GM12878 (cell line): ENCODE data around the gene MAPK13. TPM values are rescaled to one million over a fixed set of nuclear protein-coding genes. Genes with fewer than 3 reads are reported as not detected.

Source experiments
- ATAC-seq: fragments of 200-7000 bp; cut with Tn5 transposase; 3 replicates; pipeline ENCODE4 v1.9.1; 2020; ENCODE audit warnings: mild to moderate bottlenecking, moderate library complexity
- BruUV-seq: library from RNA; stranded (reverse); fragments of 400-500 nt; replicated peaks from 2 replicates; lab custom pipeline; 2021; lab: Mats Ljungman, UMichigan
- CTCF ChIA-PET: fragments of 300-600 bp; sonication (Branson Sonifier 250); formaldehyde crosslinking; extraction: SDS; loops from one replicate; lab custom pipeline; 2021; ENCODE audit warnings: inconsistent platforms; lab: Yijun Ruan, JAX
- POLR2A ChIA-PET: fragments of 350-600 bp; formaldehyde crosslinking; extraction: SDS; loops from one replicate; lab custom pipeline; 2021; ENCODE audit warnings: inconsistent platforms; lab: Charles Lee
- RAD21 ChIA-PET: fragments of 300-600 bp; sonication (Branson Sonifier 250); formaldehyde crosslinking; loops from one replicate; lab custom pipeline; 2023; ENCODE audit warnings: antibody characterized with exemption; ENCODE audit not compliant: unreplicated experiment; lab: Charles Lee
- SMC1A ChIA-PET: fragments of 300-600 bp; sonication (Branson Sonifier 250); formaldehyde crosslinking; loops from one replicate; lab custom pipeline; 2023; ENCODE audit not compliant: unreplicated experiment, uncharacterized antibody; lab: Charles Lee
- DNase-seq: peaks from one replicate; pipeline ENCODE4 v3.0.0-alpha.2; 2011; ENCODE audit warnings: low read depth, low spot score
- FAIRE-seq: peaks from 3 replicates; lab custom pipeline; 2011; peaks lifted over from hg19 to GRCh38; lab: Jason Lieb, UNC
- H2AFZ ChIP-seq: 2 replicates; pipeline ENCODE4 v1.6.0; 2011; ENCODE audit warnings: low read depth, low read length, control low read depth; ENCODE audit not compliant: control insufficient read depth
- H3K27ac ChIP-seq: 2 replicates; pipeline ENCODE4 v1.5.1; 2011; ENCODE audit warnings: control low read depth; ENCODE audit not compliant: control insufficient read depth, insufficient read depth
- H3K27me3 ChIP-seq, 2 experiments: replicated peaks in 1 of 2; 2 replicates each; pipeline versions ENCODE4 v1.6.0 to v1.6.1; 2011; ENCODE audit warnings: low read length in 1 of 2; ENCODE audit not compliant: control insufficient read depth in 2 of 2, insufficient read depth in 2 of 2
- H3K36me3 ChIP-seq, 2 experiments: 2 replicates each; pipeline ENCODE4 v1.5.1; 2011; ENCODE audit warnings: low read length in 1 of 2; ENCODE audit not compliant: control insufficient read depth in 2 of 2, insufficient read depth in 2 of 2
- H3K4me1 ChIP-seq: 2 replicates; pipeline ENCODE4 v1.6.1; 2011; ENCODE audit warnings: mild to moderate bottlenecking, low read length, moderate library complexity, mixed read lengths; ENCODE audit not compliant: control insufficient read depth, insufficient read depth
- H3K4me2 ChIP-seq: 2 replicates; pipeline ENCODE4 v1.6.0; 2011; ENCODE audit warnings: control low read depth; ENCODE audit not compliant: control insufficient read depth, insufficient read depth
- H3K4me3 ChIP-seq: fragments of 200-600 bp; sonication (generic); 2 replicates; pipeline ENCODE4 v1.5.1; 2016
- H3K79me2 ChIP-seq: 2 replicates; pipeline ENCODE4 v1.6.0; 2011; ENCODE audit warnings: low read length; ENCODE audit not compliant: control insufficient read depth, insufficient read depth
- H3K9ac ChIP-seq: 2 replicates; pipeline ENCODE4 v1.8.0; 2011; ENCODE audit warnings: low read length, control low read depth, mixed read lengths; ENCODE audit not compliant: control insufficient read depth, insufficient read depth
- H3K9me3 ChIP-seq: replicated peaks from 3 replicates; pipeline ENCODE4 v1.5.1; 2011; ENCODE audit warnings: mild to moderate bottlenecking, low read length; ENCODE audit not compliant: control insufficient read depth, insufficient read depth
- H4K20me1 ChIP-seq: 2 replicates; pipeline ENCODE4 v1.6.0; 2011; ENCODE audit not compliant: control insufficient read depth, insufficient read depth
- CREM ChIP-seq: IDR thresholded peaks from 2 replicates; pipeline ENCODE4 v1.6.1; 2014; ENCODE audit warnings: antibody characterized with exemption, low read depth
- ESRRA ChIP-seq: IDR thresholded peaks from 2 replicates; pipeline ENCODE4 v1.6.1; 2012; ENCODE audit warnings: mild to moderate bottlenecking, low read length, improper control_type of control experiment
- GATAD2B ChIP-seq: fragments of 450-650 bp; conservative IDR thresholded peaks from 2 replicates; pipeline ENCODE4 v1.6.1; 2017; ENCODE audit warnings: low read depth, mild to moderate bottlenecking, moderate library complexity
- HDGF ChIP-seq: fragments of 450-650 bp; IDR thresholded peaks from 2 replicates; pipeline ENCODE4 v1.6.1; 2016; ENCODE audit warnings: antibody characterized with exemption
- KDM1A ChIP-seq: fragments of 200-600 bp; sonication (generic); IDR thresholded peaks from 2 replicates; pipeline ENCODE4 v1.6.1; 2016; ENCODE audit warnings: borderline replicate concordance
- NBN ChIP-seq: fragments of 450-650 bp; IDR thresholded peaks from 2 replicates; pipeline ENCODE4 v1.6.1; 2016
- NR2C1 ChIP-seq: fragments of 450-650 bp; IDR thresholded peaks from 2 replicates; pipeline ENCODE4 v1.6.1; 2017; ENCODE audit warnings: antibody characterized with exemption, mild to moderate bottlenecking, moderate library complexity
- SMAD5 ChIP-seq: IDR thresholded peaks from 2 replicates; pipeline ENCODE4 v1.6.1; 2016; ENCODE audit warnings: antibody characterized with exemption, low read depth
- SPI1 ChIP-seq: IDR thresholded peaks from 2 replicates; pipeline ENCODE4 v1.6.1; 2011; ENCODE audit warnings: low read depth, mild to moderate bottlenecking, low read length, moderate library complexity, borderline replicate concordance; ENCODE audit not compliant: insufficient read depth
- STAT1 ChIP-seq: fragments of 450-650 bp; conservative IDR thresholded peaks from 2 replicates; pipeline ENCODE4 v1.6.1; 2014; ENCODE audit warnings: antibody characterized with exemption, mild to moderate bottlenecking
- TCF12 ChIP-seq: IDR thresholded peaks from 2 replicates; pipeline ENCODE4 v1.6.1; 2011; ENCODE audit warnings: low read depth, mild to moderate bottlenecking, low read length
- ZNF207 ChIP-seq: fragments of 450-650 bp; IDR thresholded peaks from 2 replicates; pipeline ENCODE4 v1.6.1; 2014; ENCODE audit warnings: antibody characterized with exemption, mild to moderate bottlenecking, borderline replicate concordance
- WGBS: methylation state at CpG from one replicate; pipeline ENCODE4 v1.1.6; 2016; ENCODE audit warnings: low lambda C conversion rate; ENCODE audit not compliant: insufficient replicate concordance, insufficient coverage; ENCODE audit errors: missing lambda C conversion rate; 5-methylcytosine and 5-hydroxymethylcytosine counted together
- in situ Hi-C: fragments of 300-500 bp; cut with MboI; formaldehyde crosslinking; loops from 9 replicates; pipeline ENCODE4 v1.14.3; 2018; ENCODE audit warnings: mixed read lengths
- intact Hi-C: fragments of 100-400 bp; cut with micrococcal nuclease; formaldehyde crosslinking; loops from one replicate; pipeline ENCODE4 v1.14.2; 2022; ENCODE audit not compliant: unreplicated experiment
- polyA plus RNA-seq, 11 experiments: library from polyadenylated mRNA; depleted of rRNA in 4 of 11; unstranded in 6 of 11; stranded (reverse) in 5 of 11; fragments of >200 nt; fragmentation: Nextera tagmentation in 4 of 11; fragmentation: Illumina TruSeq in 1 of 11; extraction: Ambion mirVana in 4 of 11; extraction: Trizol in 1 of 11; gene quantifications; 1 replicate in 1 of 11; 2 replicates in 10 of 11; pipeline versions ENCODE4 v1.2.1 to v1.2.3, GENCODE V29; 2011 to 2016; ENCODE audit warnings: inconsistent platforms in 2 of 11, missing spikeins in 2 of 11, low read depth in 1 of 11
- total RNA-seq, 4 experiments: library from RNA; depleted of rRNA in 3 of 4; stranded (reverse); fragments of >200 nt in 3 of 4; fragmentation: Illumina TruSeq in 1 of 4; extraction: Trizol in 1 of 4; gene quantifications; 2 replicates each; pipeline versions ENCODE4 v1.2.1 to v1.2.3, GENCODE V29; 2013 to 2021
- TF ChIP-seq, protein P1 (sequence below): IDR thresholded peaks from 2 replicates; pipeline ENCODE4 v1.6.1; 2012; ENCODE audit warnings: low read depth, low read length, improper control_type of control experiment
- TF ChIP-seq, protein P2 (sequence below): fragments of 450-650 bp; conservative IDR thresholded peaks from 2 replicates; pipeline ENCODE4 v1.6.1; 2017; ENCODE audit warnings: mild to moderate bottlenecking, moderate library complexity

MAPK13 gene
- total and polyA plus RNA-seq, 10 of the 15 experiments (the other 5 are each of a cell fraction or from before 2014, with no cell fraction given): 1.8 to 48.0 (median 37.5) TPM

DNA sequence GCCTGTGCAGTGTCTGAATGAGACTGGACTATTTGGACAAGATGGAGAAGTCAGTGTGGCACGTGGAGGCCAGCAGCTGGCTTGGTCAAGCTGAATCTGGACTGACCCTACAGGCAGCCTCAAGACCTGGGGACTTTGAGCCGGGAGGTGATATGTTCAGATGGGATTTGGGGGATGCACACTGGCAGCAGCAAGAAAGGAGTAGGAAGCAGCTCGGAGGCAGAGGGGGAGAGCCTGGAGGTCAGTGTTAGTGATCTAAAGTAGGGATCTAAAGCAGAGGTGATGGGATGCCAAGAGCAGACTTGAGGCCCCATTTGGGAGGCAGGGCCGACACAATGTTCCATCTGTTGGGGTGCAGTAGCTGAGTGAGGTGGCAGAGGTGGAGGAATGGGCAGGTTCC lies 2.8 kb downstream of the MAPK13 start:
- H3K4me3 ChIP-seq: no peak overlapping the region
- FAIRE-seq: no peak
- no peaks in the 10 kb centered on the region for H4K20me1 ChIP-seq
- peaks cover 30% of the 10 kb centered on the region for H3K4me1 ChIP-seq
- BruUV-seq: no TSS peak
- H3K4me2 ChIP-seq: no peak overlapping the region
- no peaks in the 10 kb centered on the region for H3K79me2 ChIP-seq
- DNase-seq: no peak
- ChIA-PET RAD21 (interaction anchor here (1.1 to 3.1 kb wide), 2 partner anchors 12 to 62 kb away, joined by 4 to 19 read pairs; no protein-coding TSS in a partner anchor), SMC1A (interaction anchor here (0.9 to 4.7 kb wide), 9 partner anchors 12 to 226 kb away, joined by 3 to 37 read pairs (median 7); no protein-coding TSS in a partner anchor), CTCF (interaction anchor here (0.8 to 4.4 kb wide), 7 partner anchors 11 to 226 kb away, joined by 3 to 28 read pairs (median 6); no protein-coding TSS in a partner anchor), POLR2A (interaction anchor here (1.2 to 1.6 kb wide), 2 partner anchors 62 to 104 kb away, joined by 5 to 6 read pairs; no protein-coding TSS in a partner anchor)
- no peak for ATAC-seq
- H3K9ac ChIP-seq: no peak overlapping the region
- no peaks in the 10 kb centered on the region for H3K27me3 ChIP-seq
- WGBS: 69% methylated on average over 4 of the region's 4 CpGs
- no peak overlapping the region for H3K27ac ChIP-seq
- in situ Hi-C loops: no loop called here
- TF ChIP-seq ZNF207 (no peak), GATAD2B (no peak), CREM (no peak), SPI1 (no peak), NBN (no peak), NR2C1 (no peak), SMAD5 (no peak), KDM1A (no peak), HDGF (no peak), TCF12 (no peak), STAT1 (no peak), ESRRA (no peak)
- TF ChIP-seq, protein P1, sequence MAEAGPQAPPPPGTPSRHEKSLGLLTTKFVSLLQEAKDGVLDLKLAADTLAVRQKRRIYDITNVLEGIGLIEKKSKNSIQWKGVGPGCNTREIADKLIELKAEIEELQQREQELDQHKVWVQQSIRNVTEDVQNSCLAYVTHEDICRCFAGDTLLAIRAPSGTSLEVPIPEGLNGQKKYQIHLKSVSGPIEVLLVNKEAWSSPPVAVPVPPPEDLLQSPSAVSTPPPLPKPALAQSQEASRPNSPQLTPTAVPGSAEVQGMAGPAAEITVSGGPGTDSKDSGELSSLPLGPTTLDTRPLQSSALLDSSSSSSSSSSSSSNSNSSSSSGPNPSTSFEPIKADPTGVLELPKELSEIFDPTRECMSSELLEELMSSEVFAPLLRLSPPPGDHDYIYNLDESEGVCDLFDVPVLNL: no peak
- TF ChIP-seq, protein P2, sequence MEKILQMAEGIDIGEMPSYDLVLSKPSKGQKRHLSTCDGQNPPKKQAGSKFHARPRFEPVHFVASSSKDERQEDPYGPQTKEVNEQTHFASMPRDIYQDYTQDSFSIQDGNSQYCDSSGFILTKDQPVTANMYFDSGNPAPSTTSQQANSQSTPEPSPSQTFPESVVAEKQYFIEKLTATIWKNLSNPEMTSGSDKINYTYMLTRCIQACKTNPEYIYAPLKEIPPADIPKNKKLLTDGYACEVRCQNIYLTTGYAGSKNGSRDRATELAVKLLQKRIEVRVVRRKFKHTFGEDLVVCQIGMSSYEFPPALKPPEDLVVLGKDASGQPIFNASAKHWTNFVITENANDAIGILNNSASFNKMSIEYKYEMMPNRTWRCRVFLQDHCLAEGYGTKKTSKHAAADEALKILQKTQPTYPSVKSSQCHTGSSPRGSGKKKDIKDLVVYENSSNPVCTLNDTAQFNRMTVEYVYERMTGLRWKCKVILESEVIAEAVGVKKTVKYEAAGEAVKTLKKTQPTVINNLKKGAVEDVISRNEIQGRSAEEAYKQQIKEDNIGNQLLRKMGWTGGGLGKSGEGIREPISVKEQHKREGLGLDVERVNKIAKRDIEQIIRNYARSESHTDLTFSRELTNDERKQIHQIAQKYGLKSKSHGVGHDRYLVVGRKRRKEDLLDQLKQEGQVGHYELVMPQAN: no peak
- no peaks in the 10 kb centered on the region for H3K9me3 ChIP-seq
- no peak overlapping the region for H2AFZ ChIP-seq
- no peaks in the 10 kb centered on the region for H3K36me3 ChIP-seq
- intact Hi-C loops: no loop called here
